Renal cortical epithelial cell (primary cell): ENCODE results near the gene GPR33. TPM values are rescaled to one million over a fixed set of nuclear protein-coding genes. Genes with fewer than 3 reads are reported as not detected.
"Not testable (repeated sequence)": the region's sequence is repeated elsewhere in the genome, so short reads cannot be mapped to it uniquely, and the experiment has no call there.

Source experiments
- DNase-seq: peaks from one replicate; pipeline ENCODE4 v3.0.0-alpha.2; 2011; ENCODE audit warnings: low read depth
- total RNA-seq: library from RNA; depleted of rRNA; stranded (reverse); fragments of >200 nt; gene quantifications from 2 replicates; pipeline ENCODE4 v1.2.3, GENCODE V29; 2014

The GPR33 gene, protein sequence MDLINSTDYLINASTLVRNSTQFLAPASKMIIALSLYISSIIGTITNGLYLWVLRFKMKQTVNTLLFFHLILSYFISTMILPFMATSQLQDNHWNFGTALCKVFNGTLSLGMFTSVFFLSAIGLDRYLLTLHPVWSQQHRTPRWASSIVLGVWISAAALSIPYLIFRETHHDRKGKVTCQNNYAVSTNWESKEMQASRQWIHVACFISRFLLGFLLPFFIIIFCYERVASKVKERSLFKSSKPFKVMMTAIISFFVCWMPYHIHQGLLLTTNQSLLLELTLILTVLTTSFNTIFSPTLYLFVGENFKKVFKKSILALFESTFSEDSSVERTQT
- total RNA-seq: not detected in 2 replicates

DNA sequence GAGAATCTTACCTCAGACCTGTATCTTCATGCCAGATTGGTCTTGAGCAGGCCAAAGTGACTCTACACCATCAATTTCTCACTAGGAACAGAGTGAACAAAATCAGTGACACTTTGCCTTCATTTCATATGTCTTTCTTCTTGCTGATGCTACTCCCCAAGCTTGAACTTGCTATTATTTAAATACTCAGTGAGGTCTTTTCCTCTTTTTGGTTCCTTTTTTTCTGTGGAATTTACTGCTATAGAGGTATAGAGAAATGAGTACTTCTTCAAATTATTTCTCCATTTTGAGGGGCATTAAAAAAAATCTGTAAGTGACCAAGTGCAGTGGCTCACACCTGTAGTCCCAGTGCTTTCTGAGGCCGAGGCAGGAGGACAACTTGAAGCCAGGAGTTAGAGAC, at the start of gene GPR33:
GPR33 (minus strand) TSS at position 154 of the 400 bp plus-strand sequence. CDS start 4,074 bp downstream, outside the sequence.
- no peak for DNase-seq

DNA sequence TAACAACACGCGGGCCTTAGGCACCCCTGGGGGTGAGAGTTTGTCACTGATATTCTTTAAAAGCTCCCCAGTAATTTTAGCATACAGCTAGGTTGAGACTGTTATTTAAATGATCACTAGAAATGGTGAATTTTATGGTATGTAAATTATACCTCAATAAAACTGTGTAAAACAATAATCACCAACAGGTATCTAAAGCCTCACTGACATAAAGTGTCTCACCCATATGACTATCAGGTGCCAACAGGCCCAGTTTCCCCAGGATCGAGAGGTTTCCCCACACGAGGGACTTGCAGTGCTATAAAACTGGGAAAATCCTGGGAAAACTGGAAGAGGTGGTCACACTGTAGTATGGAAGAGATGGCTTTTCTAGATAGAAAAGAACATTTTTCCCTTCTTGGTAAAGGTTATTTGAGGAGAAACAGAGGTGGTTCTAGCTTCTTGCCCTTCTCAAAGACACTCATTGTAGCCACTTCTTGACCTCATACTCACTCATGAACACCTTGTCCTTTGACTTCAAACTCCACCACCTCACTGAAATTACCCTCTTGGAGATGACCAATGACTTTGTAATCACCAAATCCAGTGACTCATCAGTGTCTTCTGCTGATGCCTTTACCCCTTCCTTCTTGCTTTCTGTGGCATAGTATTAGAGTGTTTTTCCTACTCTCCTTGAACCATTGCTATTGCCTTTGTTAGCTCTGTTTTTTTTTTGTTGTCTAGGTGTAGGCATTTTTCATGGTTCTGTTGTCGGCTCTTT, 48.5 kb upstream of the GPR33 start:
- DNase-seq: peak; percentile 2

DNA sequence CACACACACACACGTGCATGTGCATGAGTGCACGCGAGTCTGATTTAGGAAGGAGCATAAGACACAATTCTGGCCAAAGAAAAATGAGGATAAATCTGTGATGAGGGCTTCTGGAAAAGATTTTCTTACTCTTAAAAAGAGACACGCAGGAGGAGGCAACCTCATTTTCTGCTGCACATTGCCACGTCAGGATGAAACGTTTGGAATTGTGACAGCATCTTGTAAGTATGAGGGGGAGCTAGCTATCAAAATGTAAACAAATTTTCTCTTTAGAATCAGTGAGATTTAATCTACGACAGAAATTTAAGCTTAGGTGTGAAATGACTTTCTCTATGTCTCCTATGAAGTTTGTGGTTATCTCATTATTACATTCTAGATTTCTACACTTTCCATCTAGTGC, 42.3 kb upstream of the GPR33 start:
- no peak for DNase-seq

DNA sequence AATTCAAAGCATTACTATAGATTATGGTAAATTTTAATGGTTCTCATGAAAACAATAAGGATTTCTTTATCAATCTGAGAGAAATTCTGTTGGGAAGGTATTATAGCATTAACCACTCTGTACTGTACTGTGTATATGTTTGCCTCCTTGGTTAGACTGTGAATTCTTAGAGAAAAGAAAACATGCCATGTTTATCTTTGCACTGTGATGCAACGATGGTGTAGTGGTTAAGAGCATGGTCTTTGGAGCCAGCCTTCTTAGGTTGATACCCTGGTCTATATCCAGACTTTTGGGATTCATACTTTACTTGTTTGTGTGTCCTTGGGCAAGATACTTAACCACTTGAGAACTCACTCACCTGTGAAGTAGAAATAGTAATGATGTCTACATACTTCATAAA, 41.2 kb upstream of the GPR33 start:
- DNase-seq: no peak

DNA sequence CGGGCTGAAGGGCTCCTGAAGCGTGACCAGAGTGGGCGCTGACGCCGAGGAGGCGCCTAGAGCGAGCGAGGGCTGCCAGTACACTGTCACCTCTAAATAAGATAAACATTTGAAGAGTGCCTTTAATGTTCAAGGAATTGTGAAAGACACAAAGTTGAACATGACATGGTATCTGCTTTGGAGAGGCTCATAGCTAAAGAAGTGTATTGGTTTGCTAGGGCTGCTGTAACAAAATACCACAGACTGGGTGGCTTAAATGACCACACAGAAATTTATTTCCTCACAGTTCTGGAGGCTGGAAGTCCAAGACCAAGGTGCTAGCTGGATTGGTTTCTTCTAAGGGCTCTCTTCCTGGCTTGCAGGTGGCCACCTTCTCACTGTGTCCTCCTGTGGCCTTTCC, 39.7 kb upstream of the GPR33 start:
- DNase-seq: no peak

DNA sequence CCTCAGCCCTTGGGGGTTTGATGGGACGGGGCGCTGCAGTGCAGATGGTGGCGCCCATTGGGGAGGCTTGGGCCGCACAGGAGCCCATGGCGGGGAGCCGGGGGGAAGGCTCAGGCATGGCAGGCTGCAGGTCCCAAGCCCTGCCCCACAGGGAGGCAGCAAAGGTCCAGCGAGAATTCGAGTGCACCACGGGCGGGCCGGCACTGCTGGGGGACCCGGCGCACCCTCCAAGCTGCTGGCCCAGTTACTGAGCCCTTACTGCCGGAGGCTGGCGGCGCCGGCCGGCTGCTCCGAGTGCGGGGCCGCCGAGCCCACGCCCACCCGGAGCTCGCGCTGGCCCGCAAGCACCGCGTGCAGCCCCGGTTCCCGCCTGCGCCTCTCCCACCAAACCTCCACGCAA, 39.2 kb upstream of the GPR33 start:
- DNase-seq: no peak

DNA sequence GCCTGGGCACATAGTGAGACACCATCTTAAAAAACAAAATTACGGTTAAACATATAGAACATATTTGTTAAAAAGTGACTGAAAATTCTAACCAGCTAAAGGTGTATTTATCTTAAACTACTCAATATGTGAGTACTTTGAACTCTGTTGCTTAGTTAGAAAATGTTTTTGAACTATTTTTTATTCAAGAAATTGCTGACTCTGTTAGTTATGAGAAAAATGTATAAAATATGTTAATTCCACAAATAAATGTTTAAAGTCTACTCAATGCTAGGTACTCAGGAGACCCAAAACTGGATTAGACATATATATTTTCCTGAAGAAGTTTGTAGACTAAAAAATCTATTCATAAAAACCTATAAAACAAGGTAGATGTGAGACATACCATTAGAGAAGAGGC, 23.0 kb upstream of the GPR33 start:
- no peak for DNase-seq

DNA sequence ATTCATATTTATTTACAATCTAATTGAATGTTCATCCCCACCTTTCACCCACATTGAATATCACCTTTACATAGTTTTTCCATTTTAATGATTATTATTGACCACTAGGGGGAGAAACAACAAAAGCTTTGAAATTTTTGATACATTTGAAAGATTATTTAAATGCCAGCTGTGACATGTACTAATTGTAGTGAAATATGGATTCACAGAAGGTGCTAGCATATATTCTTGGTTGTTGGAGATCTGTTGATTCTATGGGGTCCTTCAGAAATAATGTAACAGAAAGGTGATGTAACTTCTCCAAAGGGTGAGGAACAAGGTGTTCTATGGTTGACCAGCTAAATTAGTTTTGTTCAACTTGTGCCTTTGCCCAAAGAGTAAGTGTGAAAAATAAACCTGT, 22.4 kb upstream of the GPR33 start:
- DNase-seq: peak; percentile 23

DNA sequence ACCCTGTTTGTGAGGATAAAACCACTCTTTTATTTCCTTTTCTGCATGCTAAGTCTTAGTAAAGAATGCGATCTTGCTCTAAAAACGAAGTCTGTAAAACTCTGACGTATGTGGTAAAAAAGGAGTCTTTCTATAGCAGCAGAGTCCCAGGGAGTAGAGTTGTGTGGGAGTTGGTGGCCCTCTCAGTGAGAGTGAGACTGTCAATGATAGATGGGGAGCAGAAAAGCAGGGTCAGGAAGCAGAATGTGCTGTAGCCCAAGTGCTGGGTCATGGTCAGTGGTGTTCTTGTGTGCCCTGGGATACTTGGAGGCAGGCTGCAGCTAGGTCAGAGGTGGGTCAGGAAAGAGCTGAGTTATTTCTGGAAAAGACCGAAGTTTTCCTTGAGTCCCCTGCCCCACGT, 20.3 kb upstream of the GPR33 start:
- DNase-seq: no peak

DNA sequence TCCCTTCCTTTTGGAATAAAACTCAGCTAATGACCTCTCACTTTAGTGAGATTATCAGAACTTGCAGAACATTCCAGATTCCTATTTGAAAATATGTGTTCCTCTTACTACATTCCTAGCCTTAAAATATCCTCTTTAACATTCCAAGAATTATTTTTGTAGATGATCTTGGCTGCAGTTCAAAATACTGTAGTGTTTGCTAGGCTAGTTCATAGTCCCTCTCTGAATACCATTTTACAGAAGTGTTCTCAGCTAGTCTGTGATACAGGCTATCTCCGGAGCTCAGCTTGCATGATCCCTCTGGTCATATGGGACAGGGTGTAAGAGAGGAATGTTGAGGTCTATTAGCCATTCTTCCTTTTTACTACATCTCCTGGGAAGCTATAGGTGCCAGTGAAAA, 17.6 kb upstream of the GPR33 start:
- DNase-seq: peak; percentile 19

DNA sequence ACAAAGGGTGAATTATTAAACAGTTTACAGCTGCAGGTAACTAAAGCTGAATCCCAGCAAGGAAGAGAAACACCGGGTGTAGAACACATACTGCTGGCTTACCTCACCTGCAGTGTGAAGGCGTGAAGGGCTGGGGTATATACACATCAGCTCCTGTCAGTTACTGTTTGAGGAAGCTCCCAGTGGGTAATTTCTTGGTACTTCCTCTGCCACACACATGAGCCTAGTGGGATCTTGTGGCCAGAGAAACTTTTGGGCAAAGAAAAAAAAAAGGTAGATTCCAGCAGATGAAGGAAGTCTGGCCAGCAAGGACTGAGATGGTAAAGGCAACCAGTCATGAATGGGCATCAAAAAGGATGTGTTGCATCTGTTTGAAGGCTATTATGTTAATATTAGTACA, 14.0 kb upstream of the GPR33 start:
- no peak for DNase-seq

DNA sequence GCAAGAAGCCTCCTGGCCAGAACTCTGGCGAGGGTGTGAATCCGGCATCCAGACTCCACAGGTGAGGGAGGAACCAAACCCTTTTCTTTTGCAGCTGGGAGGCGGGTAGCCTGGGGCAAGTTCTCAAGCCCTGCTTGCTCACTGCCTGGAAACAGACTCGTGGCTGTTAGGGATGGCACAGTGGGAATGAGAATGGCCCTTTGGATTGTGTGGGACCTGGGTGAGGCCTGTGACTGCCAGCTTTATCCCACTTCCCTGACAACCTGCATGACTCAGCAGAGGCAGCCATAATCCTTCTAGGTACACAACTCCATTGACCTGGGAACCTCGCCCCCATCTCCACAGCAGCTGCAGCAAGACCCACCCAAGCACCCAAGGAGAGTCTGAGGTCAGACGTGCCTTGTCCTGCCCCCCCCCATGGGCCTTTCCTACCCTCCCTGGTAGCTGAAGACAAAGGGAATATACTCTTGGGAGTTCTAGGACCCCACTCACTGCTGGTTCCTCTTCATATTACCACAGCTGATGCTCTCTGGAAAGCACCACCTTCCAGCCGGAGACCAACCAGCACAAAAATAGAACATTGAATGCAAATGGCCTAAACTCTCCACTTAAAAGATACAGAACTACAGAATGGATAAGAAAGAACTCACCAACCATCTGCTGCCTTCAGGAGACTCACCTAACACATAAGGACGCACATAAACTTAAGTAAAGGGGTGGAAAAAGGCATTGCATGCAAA, 5.1 kb upstream of the GPR33 start:
- no peak for DNase-seq

DNA sequence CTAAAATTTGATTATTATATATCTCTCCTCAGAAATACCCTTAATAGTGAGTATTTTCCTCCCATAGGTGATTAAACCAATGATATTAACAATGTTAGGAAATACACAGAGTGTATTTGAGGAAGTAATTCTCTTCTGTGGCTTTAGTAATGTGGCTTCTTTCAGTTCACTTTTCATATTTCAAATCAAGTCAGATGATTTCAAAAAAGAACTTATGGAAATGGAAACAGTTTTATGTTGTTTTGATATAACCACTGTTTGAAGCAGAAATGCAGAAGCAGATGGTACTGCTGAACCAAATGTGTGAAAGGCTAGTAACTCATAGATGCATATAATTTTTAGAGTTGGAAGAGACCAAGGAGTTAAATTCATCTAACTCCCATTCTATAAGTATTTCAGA, 1.9 kb upstream of the GPR33 start:
- no peak for DNase-seq

DNA sequence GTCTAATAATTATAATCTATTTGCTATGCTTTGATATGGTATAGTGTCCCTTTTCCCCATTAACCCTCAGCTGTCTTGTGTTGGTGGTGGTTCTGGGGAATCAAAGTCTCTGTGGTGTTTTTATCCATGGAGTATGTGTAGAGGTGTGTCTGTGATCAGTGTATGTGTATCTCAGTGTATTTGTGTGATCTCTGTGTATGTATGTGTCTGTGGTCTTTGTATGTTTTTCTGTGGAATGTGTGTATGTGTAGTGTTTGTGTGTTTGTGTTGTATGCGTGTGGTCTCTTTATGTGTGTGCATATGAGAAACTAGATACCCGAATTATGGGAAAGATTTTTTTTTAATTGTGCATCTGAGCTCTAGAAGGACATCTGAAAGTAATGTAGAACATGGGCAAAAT, 1.1 kb downstream of the GPR33 start:
- no peak for DNase-seq

DNA sequence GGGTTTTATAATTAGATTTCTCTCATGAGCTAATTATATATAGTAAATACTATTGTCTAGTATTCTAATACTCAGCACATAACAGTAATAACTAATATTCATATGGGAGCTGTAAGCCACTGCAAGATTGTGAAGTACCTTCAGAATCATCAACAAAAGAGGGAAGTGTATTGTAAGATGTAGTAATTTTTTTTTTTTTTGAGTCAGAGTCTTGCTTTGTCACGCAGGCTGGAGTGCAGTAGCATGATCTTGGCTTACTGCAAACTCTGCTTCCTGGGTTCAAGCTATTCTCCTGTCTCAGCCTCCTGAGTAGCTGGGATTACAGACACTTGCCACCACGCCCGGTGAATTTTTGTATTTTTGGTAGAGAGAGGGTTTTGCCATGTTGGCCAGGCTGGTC, 3.1 kb downstream of the GPR33 start:
- DNase-seq: no peak

DNA sequence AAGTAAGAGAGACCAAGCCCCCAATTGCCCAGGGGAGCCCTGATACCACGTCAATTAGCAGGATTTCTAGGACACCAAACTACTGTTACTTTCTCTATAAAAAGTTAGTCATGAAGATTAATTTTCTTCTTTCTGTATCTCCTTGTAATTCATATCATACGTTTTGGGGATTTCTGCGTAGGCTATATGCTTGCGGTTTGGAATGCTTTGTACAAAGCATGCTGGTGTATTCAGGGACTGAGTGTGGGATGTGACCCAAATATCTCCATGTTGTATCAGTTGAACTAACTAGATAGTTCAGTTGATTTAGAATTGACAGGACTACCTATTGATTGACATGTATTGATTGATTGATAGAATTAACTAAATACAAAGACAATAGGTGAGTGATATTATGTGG, 7.7 kb downstream of the GPR33 start:
- DNase-seq: no peak

DNA sequence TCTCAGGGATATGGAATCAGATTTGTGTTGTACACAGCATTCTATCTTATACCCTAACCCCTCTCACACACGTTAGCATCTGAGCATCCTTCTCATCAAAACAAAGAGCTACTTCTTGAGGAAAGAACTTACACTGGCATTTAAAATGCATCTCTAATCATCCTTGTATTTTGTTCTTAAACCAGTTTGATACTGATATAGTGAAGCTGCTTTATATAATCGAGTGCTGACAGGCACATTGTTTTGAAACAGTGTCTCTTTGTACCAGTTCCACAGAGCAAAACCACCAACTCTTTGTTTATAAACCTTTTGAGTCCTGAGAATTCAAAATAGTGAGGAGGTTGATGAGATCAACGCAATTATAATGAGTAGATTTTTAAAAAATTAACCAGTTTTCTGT, 8.8 kb downstream of the GPR33 start:
- no peak for DNase-seq

DNA sequence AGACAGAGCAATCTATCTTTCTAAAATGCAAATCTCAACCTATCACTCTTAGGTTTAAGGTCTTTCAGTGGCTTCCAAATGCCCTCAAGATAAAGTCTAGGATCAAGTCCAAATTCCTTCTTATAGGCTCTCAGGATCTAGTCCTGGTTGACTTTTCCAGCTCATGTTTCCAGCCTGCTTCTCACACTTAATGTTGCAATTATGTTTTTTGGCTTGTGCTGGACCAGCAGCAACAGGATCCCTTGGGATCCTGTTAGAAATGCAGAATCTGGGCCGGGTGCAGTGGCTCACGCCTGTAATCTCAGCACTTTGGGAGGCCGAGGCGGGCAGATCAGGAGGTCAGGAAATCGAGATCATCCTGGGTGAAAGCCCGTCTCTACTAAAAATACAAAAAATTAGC, 10.6 kb downstream of the GPR33 start:
- no peak for DNase-seq

DNA sequence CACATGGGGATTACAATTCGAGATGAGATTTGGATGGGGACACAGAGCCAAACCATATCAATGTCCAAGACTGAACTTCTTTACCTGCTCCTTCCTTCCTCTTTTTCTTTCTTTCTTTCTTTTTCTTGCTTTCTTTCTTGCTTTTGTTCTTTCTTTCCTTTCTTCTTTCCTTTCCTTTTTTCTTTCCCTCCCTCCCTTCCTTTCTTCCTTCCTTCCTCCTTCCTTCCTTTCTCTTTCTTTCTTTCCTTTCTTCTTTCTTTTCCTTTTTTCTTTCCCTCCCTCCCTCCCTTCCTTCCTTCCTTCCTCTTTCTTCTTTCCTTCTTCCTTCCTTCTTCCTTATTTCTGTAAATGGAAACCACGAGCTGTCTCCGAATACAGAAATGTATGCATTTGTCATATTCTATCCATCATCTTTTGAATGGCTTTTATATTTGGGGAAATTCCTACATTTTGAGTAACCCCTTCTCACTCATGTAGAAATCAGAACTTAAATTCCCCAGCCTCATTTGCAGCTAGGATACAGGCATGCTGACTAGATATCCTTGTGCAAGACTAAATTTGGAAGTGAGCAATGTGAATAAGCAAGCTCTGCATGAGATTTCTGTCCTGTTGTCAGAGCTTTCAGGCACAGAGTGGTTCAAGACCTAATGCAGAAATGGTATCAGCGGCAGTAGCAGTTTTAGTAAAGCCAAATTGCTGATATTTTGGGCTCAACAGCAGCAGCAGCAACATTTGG, 11.5 kb downstream of the GPR33 start:
- no peak for DNase-seq

DNA sequence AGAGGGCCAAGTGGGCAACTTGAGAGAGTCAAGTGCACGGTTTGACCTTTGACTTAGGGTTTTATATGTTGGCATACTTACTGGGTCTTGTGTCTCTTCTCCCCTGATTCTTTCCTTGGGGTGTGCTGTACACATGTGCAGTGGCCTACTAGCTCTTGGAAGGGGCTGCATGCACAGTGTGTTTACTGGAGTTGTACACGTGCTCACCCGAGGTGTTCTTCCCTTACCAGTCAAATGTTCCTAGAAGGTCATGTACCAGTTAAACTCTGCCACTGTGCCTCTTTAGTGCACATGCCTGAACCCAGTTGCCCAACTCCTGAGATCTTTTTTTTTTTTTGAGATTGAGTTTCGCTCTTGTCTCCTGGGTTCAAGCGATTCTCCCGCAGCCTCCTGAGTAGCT, 21.3 kb downstream of the GPR33 start:
- DNase-seq: no peak

DNA sequence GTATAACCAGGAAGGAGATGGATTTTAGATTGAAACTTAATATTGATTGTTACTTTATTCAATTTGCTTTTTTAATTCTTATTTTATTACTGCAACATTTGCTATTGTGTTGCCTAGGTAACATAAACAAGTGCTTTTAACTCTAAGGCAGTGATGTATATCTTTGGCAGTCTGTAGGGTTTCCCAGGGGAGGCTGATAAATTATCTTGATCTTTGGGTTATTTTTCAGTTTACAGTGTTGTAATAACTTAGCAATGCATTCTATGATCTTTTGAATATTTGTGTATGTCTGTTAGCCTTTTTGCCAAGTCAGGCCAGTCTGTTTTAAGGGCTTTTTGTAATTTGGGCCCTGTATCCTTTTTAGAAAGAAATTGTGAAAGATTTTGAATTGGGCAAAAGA, 22.7 kb downstream of the GPR33 start:
- no peak for DNase-seq

DNA sequence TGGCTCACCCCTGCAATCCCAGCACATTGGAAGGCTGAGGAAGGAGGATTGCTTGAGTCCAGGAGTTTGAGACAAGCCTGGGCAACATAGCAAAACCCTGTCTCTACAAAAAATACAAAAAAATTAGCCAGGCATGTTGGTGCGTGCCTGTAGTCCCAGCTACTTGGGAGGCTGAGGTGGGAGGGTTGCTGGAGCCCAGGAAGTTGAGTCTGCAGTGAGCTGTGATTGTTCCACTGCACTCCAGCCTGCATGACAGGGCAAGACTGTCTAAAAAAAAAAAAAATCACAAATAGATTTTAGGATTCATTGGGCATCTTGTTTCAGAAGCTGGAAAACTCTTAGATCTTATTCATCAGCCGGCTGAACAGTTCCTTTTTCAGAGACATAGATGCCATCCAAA, 25.4 kb downstream of the GPR33 start:
- DNase-seq: not testable (repeated sequence)
